K562 (cell line): Measurements from ENCODE around the gene STXBP6. TPM values are rescaled to one million over a fixed set of nuclear protein-coding genes. Genes with fewer than 3 reads are reported as not detected.

Experiments
- ATAC-seq: fragments of 200-7000 bp; cut with Tn5 transposase; 3 replicates; pipeline ENCODE4 v1.9.1; 2020; ENCODE audit warnings: moderate library complexity
- BruUV-seq: library from RNA; stranded (reverse); fragments of 400-500 nt; replicated peaks from 2 replicates; lab custom pipeline; 2021; lab: Mats Ljungman, UMichigan
- CTCF ChIA-PET: fragments of 300-600 bp; formaldehyde crosslinking; extraction: SDS; loops from one replicate; lab custom pipeline; 2021; ENCODE audit warnings: low intra/inter-chr PET ratio; lab: Yijun Ruan, JAX
- POLR2A ChIA-PET: fragments of 300-600, 350-650 bp; sonication (Branson Sonifier 250); formaldehyde crosslinking; extraction: SDS; loops from one replicate; lab custom pipeline; 2021; ENCODE audit warnings: antibody characterized with exemption, inconsistent platforms; lab: Yijun Ruan, JAX
- DNase-seq, 4 experiments: peaks; one replicate each; pipeline versions ENCODE4 v3.0.0 to v3.0.0-alpha.2; 2011 to 2018; ENCODE audit warnings: low spot score in 3 of 4, mixed read lengths in 3 of 4; ENCODE audit errors: extremely low read depth in 1 of 4
- FAIRE-seq: peaks from 2 replicates; lab custom pipeline; 2011; peaks lifted over from hg19 to GRCh38; lab: Jason Lieb, UNC
- H2AFZ ChIP-seq: 2 replicates; pipeline ENCODE4 v1.6.0; 2011; ENCODE audit warnings: low read depth, low read length, control low read depth, inconsistent platforms
- H3K27ac ChIP-seq: fragments of 200-600 bp; 3 replicates; pipeline ENCODE4 v1.8.0; 2011; ENCODE audit warnings: low read depth, mild to moderate bottlenecking, control low read depth, inconsistent platforms, low read length, moderate library complexity, mixed read lengths; ENCODE audit errors: extremely low read depth
- H3K27me3 ChIP-seq, 2 experiments: fragments of 300-600 bp in 1 of 2; 2 replicates in 1 of 2; 3 replicates in 1 of 2; pipeline versions ENCODE4 v1.6.0 to v1.8.0; 2011; ENCODE audit warnings: inconsistent platforms in 2 of 2, low read length in 2 of 2, mild to moderate bottlenecking in 1 of 2, mixed read lengths in 1 of 2, moderate library complexity in 1 of 2; ENCODE audit not compliant: control insufficient read depth in 2 of 2, insufficient read depth in 2 of 2
- H3K36me3 ChIP-seq: fragments of 300-600 bp; 3 replicates; pipeline ENCODE4 v1.8.0; 2011; ENCODE audit warnings: mild to moderate bottlenecking, low read length, inconsistent platforms; ENCODE audit not compliant: control insufficient read depth, insufficient read depth
- H3K4me1 ChIP-seq, 2 experiments: fragments of 200-600 bp in 1 of 2; replicated peaks in 1 of 2; 2 replicates in 1 of 2; 3 replicates in 1 of 2; pipeline versions ENCODE4 v1.5.1 to v1.8.0; 2011; ENCODE audit warnings: inconsistent platforms in 2 of 2, low read length in 2 of 2, mild to moderate bottlenecking in 1 of 2, mixed read lengths in 1 of 2, moderate library complexity in 1 of 2; ENCODE audit not compliant: control insufficient read depth in 2 of 2, insufficient read depth in 2 of 2
- H3K4me2 ChIP-seq: 2 replicates; pipeline ENCODE4 v1.6.1; 2011; ENCODE audit warnings: low read length, control low read depth, inconsistent platforms, mixed read lengths; ENCODE audit not compliant: insufficient read depth
- H3K4me3 ChIP-seq: fragments of 200-600 bp; sonication (generic), shearing (Covaris generic); 2 replicates; pipeline ENCODE4 v1.5.1; 2016; ENCODE audit warnings: control low read depth, inconsistent platforms
- H3K79me2 ChIP-seq: fragments of 200-600 bp; 3 replicates; pipeline ENCODE4 v1.8.0; 2011; ENCODE audit warnings: low read length, inconsistent platforms; ENCODE audit not compliant: control insufficient read depth, insufficient read depth
- H3K9ac ChIP-seq, 2 experiments: 2 replicates each; pipeline versions ENCODE4 v1.6.0 to v1.6.1; 2011; ENCODE audit warnings: low read depth in 2 of 2, low read length in 2 of 2, control low read depth in 1 of 2, inconsistent platforms in 1 of 2, mild to moderate bottlenecking in 1 of 2, mixed read lengths in 1 of 2; ENCODE audit not compliant: insufficient read depth in 1 of 2
- H3K9me1 ChIP-seq: one replicate; pipeline ENCODE4 v1.6.0; 2011; ENCODE audit warnings: inconsistent platforms, mild to moderate bottlenecking, low read length, moderate library complexity; ENCODE audit not compliant: control insufficient read depth, insufficient read depth
- H3K9me3 ChIP-seq: replicated peaks from 2 replicates; pipeline ENCODE4 v1.5.1; 2011; ENCODE audit warnings: low read depth, low read length, inconsistent platforms; ENCODE audit not compliant: control insufficient read depth, insufficient read depth
- H4K20me1 ChIP-seq: replicated peaks from 2 replicates; pipeline ENCODE4 v1.6.1; 2011; ENCODE audit warnings: low read length, inconsistent platforms, mixed read lengths; ENCODE audit not compliant: control insufficient read depth, insufficient read depth
- NCOA2 ChIP-seq, 2 experiments: fragments of 450-650 bp; IDR thresholded peaks; 2 replicates each; pipeline ENCODE4 v1.6.1; 2018; ENCODE audit warnings: mild to moderate bottlenecking in 2 of 2, moderate library complexity in 1 of 2; ENCODE audit not compliant: partially characterized antibody in 2 of 2
- NFYB ChIP-seq: IDR thresholded peaks from 2 replicates; pipeline ENCODE4 v1.6.1; 2011; ENCODE audit warnings: mild to moderate bottlenecking, moderate library complexity; ENCODE audit not compliant: insufficient read length; ENCODE audit errors: extremely low read depth
- NR2C2 ChIP-seq, 2 experiments: fragments of 200-800 bp in 1 of 2; sonication (Bioruptor generic) in 1 of 2; sonication (generic) in 1 of 2; formaldehyde crosslinking in 1 of 2; IDR thresholded peaks; 2 replicates each; pipeline versions ENCODE4 v1.6.1 to v1.8.0; 2016 to 2022; ENCODE audit warnings: mild to moderate bottlenecking in 1 of 2, missing compliant biosample characterization in 1 of 2, missing genetic modification characterization in 1 of 2, missing genetic modification reagents in 1 of 2
- RBM15 ChIP-seq: fragments of 200-400 bp; formaldehyde crosslinking; IDR thresholded peaks from 2 replicates; pipeline ENCODE4 v1.6.1; 2018; ENCODE audit warnings: mild to moderate bottlenecking, low read length, moderate library complexity; ENCODE audit not compliant: insufficient read depth
- WGBS: fragments of 100-300 bp; shearing (Covaris generic); methylation state at CpG from one replicate; pipeline ENCODE4 v1.1.6; 2016; ENCODE audit warnings: low coverage, mixed read lengths; ENCODE audit not compliant: insufficient coverage; ENCODE audit errors: missing lambda C conversion rate; 5-methylcytosine and 5-hydroxymethylcytosine counted together
- in situ Hi-C: fragments of 300-500 bp; cut with MboI; formaldehyde crosslinking; loops from 4 replicates; pipeline ENCODE4 v1.15.0; 2018; ENCODE audit warnings: inconsistent platforms, mixed read lengths
- intact Hi-C: fragments of 100-400 bp; cut with micrococcal nuclease; formaldehyde crosslinking; loops from 2 replicates; pipeline ENCODE4 v1.14.2; 2022
- polyA plus RNA-seq, 8 experiments: library from polyadenylated mRNA; depleted of rRNA in 4 of 8; stranded (reverse) in 5 of 8; unstranded in 3 of 8; fragments of >200 nt; fragmentation: Nextera tagmentation in 2 of 8; fragmentation: Illumina TruSeq in 1 of 8; extraction: Ambion mirVana in 2 of 8; extraction: Trizol in 1 of 8; gene quantifications; 2 replicates each; pipeline versions ENCODE4 v1.2.1 to v1.2.3, GENCODE V29; 2011 to 2014; ENCODE audit warnings: inconsistent platforms in 1 of 8, missing spikeins in 1 of 8
- total RNA-seq, 7 experiments: library from RNA; depleted of rRNA in 6 of 7; stranded (reverse); fragments of >200 nt in 6 of 7; fragmentation: Illumina TruSeq in 2 of 7; extraction: Trizol in 2 of 7; gene quantifications; 2 replicates each; pipeline versions ENCODE4 v1.2.1 to v1.2.3, GENCODE V29; 2011 to 2021; ENCODE audit warnings: low replicate concordance in 1 of 7
- TF ChIP-seq, protein P1 (sequence below): fragments of 450-650 bp; IDR thresholded peaks from 2 replicates; pipeline ENCODE4 v1.6.1; 2016

Gene STXBP6
- total and polyA plus RNA-seq, 9 of the 15 experiments (the other 6 are each of a cell fraction or from before 2014, with no cell fraction given), result 0.27 to 0.89 (median 0.59) TPM

DNA sequence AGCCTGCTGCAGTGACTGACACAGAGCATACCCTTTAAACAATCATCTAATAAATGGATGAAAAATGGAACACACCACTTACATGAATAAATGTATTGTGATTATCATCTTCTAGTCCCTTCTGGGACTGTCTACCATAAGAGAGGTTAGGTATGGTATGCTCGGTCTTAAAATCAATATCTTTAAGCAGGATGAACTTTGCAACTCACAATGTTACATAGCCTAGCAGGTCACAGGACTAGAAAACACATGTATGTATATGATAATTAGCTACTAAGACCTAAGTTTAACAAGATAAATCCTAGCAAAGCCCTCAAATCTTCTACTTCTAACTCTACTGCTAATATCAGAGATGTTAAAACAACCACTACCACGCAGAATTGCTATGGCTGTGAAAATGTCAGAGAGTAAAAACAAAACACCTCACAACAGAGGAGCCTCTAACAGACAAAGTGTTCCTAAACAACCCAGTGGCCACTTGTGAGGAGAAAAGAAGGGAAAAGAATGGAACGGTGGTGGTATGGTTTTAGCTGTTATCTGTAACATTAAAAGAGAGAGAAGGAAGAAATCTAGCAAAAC lies 139.4 kb downstream of the STXBP6 start:
- no peak overlapping the region for H3K4me3 ChIP-seq
- CTCF ChIA-PET, result no interaction called here
- no peak overlapping the region for H2AFZ ChIP-seq
- H3K4me1 ChIP-seq, result no peaks in the 10 kb centered on the region
- H3K4me2 ChIP-seq, result no peak overlapping the region
- no peak for FAIRE-seq
- DNase-seq, result no peak
- no peaks in the 10 kb centered on the region for H3K27me3 ChIP-seq
- in situ Hi-C loops (no loop called here), intact Hi-C loops (no loop called here)
- 0% methylated on average over 3 of the region's 3 CpGs for WGBS
- no peaks in the 10 kb centered on the region for H3K9me1 ChIP-seq
- ATAC-seq, result no peak
- H3K79me2 ChIP-seq, result no peaks in the 10 kb centered on the region
- H3K9ac ChIP-seq, result no peak overlapping the region
- no peak for TF ChIP-seq NFYB
- TF ChIP-seq NCOA2 (IDR thresholded peaks at IDR 0.05; ENCODE audit: partially characterized antibody in 2 of 2), result no peak
- no peak for TF ChIP-seq NR2C2 (CRISPR knock-in tag; IDR thresholded peaks at IDR 0.05)
- no peak for TF ChIP-seq NR2C2 (tag; IDR thresholded peaks at IDR 0.05)
- TF ChIP-seq, protein P1, sequence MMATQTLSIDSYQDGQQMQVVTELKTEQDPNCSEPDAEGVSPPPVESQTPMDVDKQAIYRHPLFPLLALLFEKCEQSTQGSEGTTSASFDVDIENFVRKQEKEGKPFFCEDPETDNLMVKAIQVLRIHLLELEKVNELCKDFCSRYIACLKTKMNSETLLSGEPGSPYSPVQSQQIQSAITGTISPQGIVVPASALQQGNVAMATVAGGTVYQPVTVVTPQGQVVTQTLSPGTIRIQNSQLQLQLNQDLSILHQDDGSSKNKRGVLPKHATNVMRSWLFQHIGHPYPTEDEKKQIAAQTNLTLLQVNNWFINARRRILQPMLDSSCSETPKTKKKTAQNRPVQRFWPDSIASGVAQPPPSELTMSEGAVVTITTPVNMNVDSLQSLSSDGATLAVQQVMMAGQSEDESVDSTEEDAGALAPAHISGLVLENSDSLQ, result no peak
- no peak for TF ChIP-seq RBM15
- H3K27ac ChIP-seq, result no peak overlapping the region
- no peaks in the 10 kb centered on the region for H3K9me3 ChIP-seq
- H4K20me1 ChIP-seq, result no peaks in the 10 kb centered on the region
- no TSS peak for BruUV-seq
- POLR2A ChIA-PET, result no interaction called here
- H3K36me3 ChIP-seq, result no peaks in the 10 kb centered on the region
